CD14-positive monocyte (primary cell): ENCODE measurements around the gene RAB27A. TPM values are rescaled to one million over a fixed set of nuclear protein-coding genes. Genes with fewer than 3 reads are reported as not detected.
A peak's percentile ranks its signal among the peaks of the same experiment; 100 is the strongest.

ENCODE experiments used
- DNase-seq, 3 donors: peaks; one replicate each; pipeline ENCODE4 v3.0.0-alpha.2; 2011 to 2022
- H2AFZ ChIP-seq: 2 replicates; pipeline ENCODE4 v1.6.0; 2012; ENCODE audit warnings: mild to moderate bottlenecking, low read depth, low read length, inconsistent platforms; ENCODE audit not compliant: insufficient read depth, poor library complexity, severe bottlenecking
- H3K27ac ChIP-seq, 2 donors: 1 replicate in 1 of 2; 2 replicates in 1 of 2; pipeline ENCODE4 v1.5.1; 2012 to 2013; ENCODE audit warnings: low read length in 2 of 2, control low read depth in 1 of 2, inconsistent platforms in 1 of 2, low read depth in 1 of 2, mild to moderate bottlenecking in 1 of 2
- H3K27me3 ChIP-seq, 2 donors: one replicate each; pipeline versions ENCODE4 v1.6.0 to v1.6.1; 2011 to 2013; ENCODE audit warnings: low read length in 2 of 2; ENCODE audit not compliant: control insufficient read depth in 2 of 2, insufficient read depth in 2 of 2
- H3K36me3 ChIP-seq, 2 donors: replicated peaks in 1 of 2; 1 replicate in 1 of 2; 2 replicates in 1 of 2; pipeline versions ENCODE4 v1.5.1 to v1.6.1; 2012 to 2013; ENCODE audit warnings: low read length in 2 of 2, control low read depth in 1 of 2, inconsistent platforms in 1 of 2, mild to moderate bottlenecking in 1 of 2; ENCODE audit not compliant: insufficient read depth in 2 of 2, control insufficient read depth in 1 of 2
- H3K4me1 ChIP-seq, 2 donors: 1 replicate in 1 of 2; 2 replicates in 1 of 2; pipeline versions ENCODE4 v1.5.1 to v1.6.1; 2012 to 2013; ENCODE audit warnings: low read length in 2 of 2, control low read depth in 1 of 2, inconsistent platforms in 1 of 2, mild to moderate bottlenecking in 1 of 2, moderate library complexity in 1 of 2; ENCODE audit not compliant: insufficient read depth in 2 of 2, control insufficient read depth in 1 of 2
- H3K4me2 ChIP-seq: replicated peaks from 2 replicates; pipeline ENCODE3; 2012; ENCODE audit warnings: low read length, moderate library complexity, mild to moderate bottlenecking; ENCODE audit not compliant: poor library complexity, severe bottlenecking; ENCODE audit errors: extremely low read depth
- H3K4me3 ChIP-seq, 3 experiments: fragments of 200-600 bp in 1 of 3; sonication (generic) in 1 of 3; replicated peaks in 1 of 3; 1 replicate in 2 of 3; 2 replicates in 1 of 3; pipeline ENCODE4 v1.5.1; 2011 to 2013; ENCODE audit warnings: low read length in 3 of 3, mild to moderate bottlenecking in 3 of 3, control low read depth in 2 of 3, low read depth in 2 of 3, inconsistent platforms in 1 of 3, moderate library complexity in 1 of 3
- H3K79me2 ChIP-seq: 2 replicates; pipeline ENCODE4 v1.6.0; 2012; ENCODE audit warnings: mild to moderate bottlenecking, control low read depth, inconsistent platforms, low read length, moderate library complexity; ENCODE audit not compliant: insufficient read depth
- H3K9ac ChIP-seq: 2 replicates; pipeline ENCODE4 v1.6.0; 2017; ENCODE audit warnings: low read length, mild to moderate bottlenecking; ENCODE audit not compliant: insufficient read depth, poor library complexity, severe bottlenecking
- H3K9me3 ChIP-seq, 2 donors: replicated peaks in 1 of 2; 1 replicate in 1 of 2; 2 replicates in 1 of 2; pipeline versions ENCODE4 v1.5.1 to v1.6.1; 2012 to 2013; ENCODE audit warnings: low read length in 2 of 2, control low read depth in 1 of 2; ENCODE audit not compliant: control insufficient read depth in 1 of 2, insufficient read depth in 1 of 2
- H4K20me1 ChIP-seq: 2 replicates; pipeline ENCODE4 v1.6.0; 2012; ENCODE audit warnings: mild to moderate bottlenecking, low read length, control low read depth, moderate library complexity; ENCODE audit not compliant: insufficient read depth
- H3K27ac Mint-ChIP-seq, 7 donors: one replicate each; pipeline ENCODE4 v1.8.0; 2020; ENCODE audit warnings: mild to moderate bottlenecking in 7 of 7, mixed read lengths in 7 of 7, moderate library complexity in 6 of 7, inconsistent platforms in 2 of 7
- H3K27me3 Mint-ChIP-seq, 3 donors: one replicate each; pipeline ENCODE4 v1.8.0; 2021 to 2022; ENCODE audit warnings: low read depth in 3 of 3, mild to moderate bottlenecking in 3 of 3, mixed read lengths in 3 of 3, moderate library complexity in 3 of 3, inconsistent platforms in 1 of 3
- H3K36me3 Mint-ChIP-seq, 2 donors: one replicate each; pipeline ENCODE4 v1.8.0; 2020; ENCODE audit warnings: mixed read lengths in 2 of 2, inconsistent platforms in 1 of 2, mild to moderate bottlenecking in 1 of 2
- H3K4me1 Mint-ChIP-seq: one replicate; pipeline ENCODE4 v1.8.0; 2020; ENCODE audit warnings: mild to moderate bottlenecking, mixed read lengths
- H3K4me3 Mint-ChIP-seq, 2 donors: one replicate each; pipeline ENCODE4 v1.8.0; 2020; ENCODE audit warnings: mild to moderate bottlenecking in 2 of 2, mixed read lengths in 2 of 2, moderate library complexity in 1 of 2
- H3K9me3 Mint-ChIP-seq, 7 donors: one replicate each; pipeline ENCODE4 v1.8.0; 2020 to 2022; ENCODE audit warnings: mixed read lengths in 7 of 7, mild to moderate bottlenecking in 6 of 7, moderate library complexity in 6 of 7, inconsistent platforms in 2 of 7
- CTCF ChIP-seq: fragments of 200-600 bp; IDR thresholded peaks from one replicate; pipeline ENCODE4 v1.8.0; 2022; ENCODE audit warnings: antibody characterized with exemption, mild to moderate bottlenecking
- WGBS: methylation state at CpG from one replicate; pipeline ENCODE4 v1.1.5; 2013; ENCODE audit warnings: missing lambda C conversion rate; ENCODE audit not compliant: insufficient coverage; 5-methylcytosine and 5-hydroxymethylcytosine counted together
- intact Hi-C, 2 donors: fragments of 100-400 bp; cut with micrococcal nuclease; formaldehyde crosslinking; loops; one replicate each; pipeline versions ENCODE4 v1.15.0 to v1.15.1; 2023
- polyA plus RNA-seq, 3 donors: library from polyadenylated mRNA; depleted of rRNA in 1 of 3; unstranded in 2 of 3; stranded (reverse) in 1 of 3; fragments of 300-500 nt in 2 of 3; fragments of >200 nt in 1 of 3; fragmentation: Illumina TruSeq in 2 of 3; gene quantifications; 1 replicate in 2 of 3; 2 replicates in 1 of 3; pipeline ENCODE4 v1.2.3, GENCODE V29; 2012 to 2021

Gene RAB27A
- polyA plus RNA-seq, 3 donors, result 70.1 to 159 (median 135) TPM

- H3K79me2 ChIP-seq, result peaks cover 98% of the 10 kb centered on the region
- H4K20me1 ChIP-seq, result peaks cover 12% of the 10 kb centered on the region
- H3K9me3 Mint-ChIP-seq, result no peaks in the 10 kb centered on the region
- no peaks in the 10 kb centered on the region for H3K9me3 ChIP-seq
- H3K9ac ChIP-seq, result peak overlapping the region; percentile 23
- no CpG with 5 or more reads among the region's 1 CpG for WGBS
- peak overlapping the region; percentile 8 to 89 for H3K27ac ChIP-seq
- H3K4me1 ChIP-seq, result peaks cover 84 to 95% of the 10 kb centered on the region in 2 donors
- H3K4me3 ChIP-seq, result peak overlapping the region in 1 of 3 experiments; percentile 36
- no peak overlapping the region for H2AFZ ChIP-seq
- intact Hi-C loops, result no loop called here
- no peak for DNase-seq
- H3K27me3 ChIP-seq, result no peaks in the 10 kb centered on the region
- peak overlapping the region; percentile 48 to 66 for H3K4me3 Mint-ChIP-seq
- H3K4me2 ChIP-seq, result peak overlapping the region; percentile 57
- peaks cover 93% of the 10 kb centered on the region for H3K4me1 Mint-ChIP-seq
- no peaks in the 10 kb centered on the region for H3K27me3 Mint-ChIP-seq
- TF ChIP-seq CTCF, result no peak
- H3K36me3 Mint-ChIP-seq, result peaks cover 28 to 38% of the 10 kb centered on the region in 2 donors
- H3K27ac Mint-ChIP-seq, result peak overlapping the region; percentile 49 to 99 (median 87)
- no peaks in the 10 kb centered on the region for H3K36me3 ChIP-seq
Measured at GRCh38 chr15:55284426-55284825, 5.2 kb downstream of the RAB27A start.

DNA sequence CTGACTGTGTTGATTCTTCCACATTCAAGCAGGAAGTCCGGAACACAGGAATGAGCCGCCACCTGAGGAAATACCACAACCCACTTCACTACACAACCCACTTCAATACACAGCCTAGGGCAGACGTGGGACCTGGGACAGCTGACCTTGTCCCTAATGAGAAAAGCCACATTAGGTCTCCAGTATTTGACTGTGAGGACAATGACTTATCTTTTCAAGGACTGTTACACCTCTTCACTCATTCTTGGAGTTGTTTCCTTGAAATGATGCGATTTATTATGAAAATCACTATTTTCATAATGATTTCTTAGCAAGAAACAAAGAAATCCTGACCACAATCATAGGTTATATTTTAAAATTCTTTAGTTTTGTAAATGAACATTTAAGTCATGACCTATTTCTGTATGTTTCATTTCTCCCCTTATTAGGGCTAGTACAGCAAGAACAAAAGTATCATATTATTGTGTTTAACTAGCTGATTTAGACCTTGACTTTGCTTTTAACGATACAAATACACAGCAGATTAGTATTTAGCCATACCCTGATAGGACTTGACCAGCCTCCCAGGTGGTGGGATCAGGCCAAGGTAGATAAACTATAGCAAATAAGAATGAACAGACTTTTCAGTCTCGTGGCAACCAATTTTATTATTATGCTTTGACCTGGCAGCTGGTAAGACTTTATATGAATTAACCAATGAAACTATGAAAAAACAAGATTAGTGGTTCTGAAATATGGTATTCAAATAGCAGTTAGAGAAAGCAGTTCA lies 6.0 kb downstream of the RAB27A start:
- no peaks in the 10 kb centered on the region for H3K36me3 ChIP-seq
- H3K27me3 ChIP-seq, result no peaks in the 10 kb centered on the region
- H3K4me3 ChIP-seq, result peak overlapping the region in 1 of 3 experiments; percentile 65
- H3K9ac ChIP-seq, result peak overlapping the region; percentile 49
- H3K4me1 Mint-ChIP-seq, result peaks cover 98% of the 10 kb centered on the region
- no peak overlapping the region for H2AFZ ChIP-seq
- WGBS, result 58% methylated on average over 3 of the region's 6 CpGs
- H3K9me3 Mint-ChIP-seq, result no peaks in the 10 kb centered on the region
- peaks cover 20% of the 10 kb centered on the region for H4K20me1 ChIP-seq
- no peaks in the 10 kb centered on the region for H3K27me3 Mint-ChIP-seq
- no peak for DNase-seq
- H3K27ac Mint-ChIP-seq, result peak overlapping the region; percentile 91 to 99 (median 97)
- intact Hi-C loops, result loop anchor here in 1 of 2 donors (2.0 kb wide), 1 partner anchor 17 kb away; no protein-coding TSS in a partner anchor
- H3K27ac ChIP-seq, result peak overlapping the region; percentile 84 to 89
- H3K4me2 ChIP-seq, result peak overlapping the region; percentile 76
- no peaks in the 10 kb centered on the region for H3K9me3 ChIP-seq
- TF ChIP-seq CTCF, result no peak
- H3K36me3 Mint-ChIP-seq, result peaks cover 35 to 38% of the 10 kb centered on the region in 2 donors
- H3K4me1 ChIP-seq, result peaks cover 92 to 97% of the 10 kb centered on the region in 2 donors
- peak overlapping the region; percentile 76 to 84 for H3K4me3 Mint-ChIP-seq
- H3K79me2 ChIP-seq, result peaks cover 98% of the 10 kb centered on the region
